GM12892 (cell line): ENCODE results near the gene CCR3.

Experiments
- POLR2A ChIP-seq: IDR thresholded peaks from 2 replicates; pipeline ENCODE4 v1.6.1; 2011; ENCODE audit warnings: low read depth, low read length, control low read depth
- POLR2AphosphoS5 ChIP-seq: IDR thresholded peaks from 2 replicates; pipeline ENCODE4 v1.6.1; 2011; ENCODE audit warnings: low read depth, low read length, control low read depth
- TAF1 ChIP-seq: IDR thresholded peaks from 2 replicates; pipeline ENCODE4 v1.6.1; 2011; ENCODE audit warnings: low read depth, mild to moderate bottlenecking, control low read depth, low read length, borderline replicate concordance

DNA sequence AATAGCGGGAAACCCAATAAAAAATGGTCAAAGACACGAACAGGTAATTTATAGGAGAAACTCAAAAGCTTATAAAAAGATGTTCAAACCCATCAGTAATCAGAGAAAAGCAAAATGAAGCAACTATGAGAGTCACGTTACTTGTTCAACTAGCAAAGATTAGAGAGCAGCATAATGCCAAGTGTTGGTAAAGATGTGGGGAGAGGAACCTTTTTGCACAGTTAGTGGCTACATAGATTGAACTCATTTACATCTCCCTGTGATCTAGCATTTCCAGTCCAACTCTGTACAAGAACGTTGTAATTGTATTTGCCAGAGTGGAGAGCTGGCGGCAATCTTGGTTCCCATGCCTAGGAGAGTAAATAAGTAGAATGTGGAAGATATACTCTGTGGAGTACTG is 49.3 kb upstream of the CCR3 start:
- TF ChIP-seq POLR2A: no peak
- TF ChIP-seq POLR2AphosphoS5: no peak
- no peak for TF ChIP-seq TAF1
